Activated naive CD8-positive, alpha-beta T cell (primary cell): ENCODE data around the gene NPAS2.

Experiments used
- H3K27ac Mint-ChIP-seq: one replicate; pipeline ENCODE4 v1.8.0; 2021; ENCODE audit warnings: mixed read lengths
- H3K27me3 Mint-ChIP-seq: one replicate; pipeline ENCODE4 v1.8.0; 2021; ENCODE audit warnings: mixed read lengths
- H3K36me3 Mint-ChIP-seq: one replicate; pipeline ENCODE4 v1.8.0; 2021; ENCODE audit warnings: mixed read lengths
- H3K4me1 Mint-ChIP-seq: one replicate; pipeline ENCODE4 v1.8.0; 2021; ENCODE audit warnings: low read depth, mixed read lengths
- H3K4me3 Mint-ChIP-seq: one replicate; pipeline ENCODE4 v1.8.0; 2021; ENCODE audit warnings: mild to moderate bottlenecking, mixed read lengths
- H3K9me3 Mint-ChIP-seq: one replicate; pipeline ENCODE4 v1.8.0; 2021; ENCODE audit warnings: low read depth, mixed read lengths

The NPAS2 gene

DNA sequence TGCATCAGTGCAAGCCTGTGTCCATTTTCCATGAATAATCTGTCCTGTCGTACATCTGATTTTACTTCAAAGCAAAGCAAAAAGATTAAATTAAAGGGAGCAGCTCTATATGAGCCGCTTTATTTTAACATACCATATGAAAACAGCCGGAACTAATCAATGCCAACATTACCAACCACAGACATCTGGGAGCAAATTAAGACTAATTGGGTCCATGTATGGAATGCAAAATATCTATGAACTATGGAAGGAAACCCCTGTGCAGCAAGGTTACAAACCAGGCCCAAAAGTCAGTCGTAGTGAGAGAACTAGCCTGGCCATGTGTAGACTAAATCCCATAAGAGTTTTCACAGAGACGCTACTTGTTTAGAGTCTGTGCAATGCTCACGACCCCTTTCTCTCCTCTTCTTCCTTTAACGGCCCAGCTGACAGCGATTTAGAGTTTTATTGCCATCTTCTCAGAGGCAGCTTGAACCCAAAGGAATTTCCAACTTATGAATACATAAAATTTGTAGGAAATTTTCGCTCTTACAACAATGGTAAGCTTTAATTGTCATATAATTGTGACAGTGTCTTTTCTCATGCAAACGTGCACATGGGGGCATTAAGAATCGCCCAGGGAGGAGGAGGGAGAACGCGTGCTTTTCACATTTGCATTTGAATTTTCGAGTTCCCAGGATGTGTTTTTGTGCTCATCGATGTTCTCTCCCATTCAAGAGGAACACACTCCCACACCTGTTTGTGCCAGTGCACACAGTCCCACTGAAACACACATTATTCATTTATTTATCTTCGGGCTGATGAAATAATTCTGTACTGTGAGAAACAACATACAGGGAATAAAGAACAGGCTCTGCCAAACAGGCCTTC, 129.2 kb downstream of the NPAS2 start:
- H3K27me3 Mint-ChIP-seq, result no peaks in the 10 kb centered on the region
- no peak overlapping the region for H3K27ac Mint-ChIP-seq
- H3K4me3 Mint-ChIP-seq, result no peak overlapping the region
- peaks cover 4% of the 10 kb centered on the region for H3K36me3 Mint-ChIP-seq
- no peaks in the 10 kb centered on the region for H3K4me1 Mint-ChIP-seq
- H3K9me3 Mint-ChIP-seq, result no peaks in the 10 kb centered on the region

DNA sequence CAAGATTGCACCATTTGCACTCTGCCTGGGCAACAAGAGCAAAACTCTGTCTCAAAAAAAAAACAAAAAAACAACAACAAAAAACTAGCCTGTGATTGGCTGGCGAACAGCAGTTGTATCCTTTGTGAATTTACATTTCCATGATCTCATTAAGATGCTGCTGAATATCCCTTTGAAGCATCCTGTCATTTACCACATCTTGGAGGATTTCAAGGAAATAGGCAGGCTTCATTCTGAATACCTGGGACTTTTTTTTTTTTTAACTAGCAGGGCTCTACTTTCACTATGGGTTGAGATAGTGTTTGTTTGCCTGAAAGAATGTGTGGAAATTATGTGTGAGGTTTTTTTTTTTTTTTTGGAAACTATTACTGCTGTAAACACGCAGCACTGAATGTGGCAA, 132.6 kb downstream of the NPAS2 start:
- Mint-ChIP-seq H3K27me3 (no peaks in the 10 kb centered on the region), H3K4me3 (no peak overlapping the region), H3K27ac (no peak overlapping the region), H3K9me3 (no peaks in the 10 kb centered on the region), H3K4me1 (no peaks in the 10 kb centered on the region), H3K36me3 (peaks cover 6% of the 10 kb centered on the region)

DNA sequence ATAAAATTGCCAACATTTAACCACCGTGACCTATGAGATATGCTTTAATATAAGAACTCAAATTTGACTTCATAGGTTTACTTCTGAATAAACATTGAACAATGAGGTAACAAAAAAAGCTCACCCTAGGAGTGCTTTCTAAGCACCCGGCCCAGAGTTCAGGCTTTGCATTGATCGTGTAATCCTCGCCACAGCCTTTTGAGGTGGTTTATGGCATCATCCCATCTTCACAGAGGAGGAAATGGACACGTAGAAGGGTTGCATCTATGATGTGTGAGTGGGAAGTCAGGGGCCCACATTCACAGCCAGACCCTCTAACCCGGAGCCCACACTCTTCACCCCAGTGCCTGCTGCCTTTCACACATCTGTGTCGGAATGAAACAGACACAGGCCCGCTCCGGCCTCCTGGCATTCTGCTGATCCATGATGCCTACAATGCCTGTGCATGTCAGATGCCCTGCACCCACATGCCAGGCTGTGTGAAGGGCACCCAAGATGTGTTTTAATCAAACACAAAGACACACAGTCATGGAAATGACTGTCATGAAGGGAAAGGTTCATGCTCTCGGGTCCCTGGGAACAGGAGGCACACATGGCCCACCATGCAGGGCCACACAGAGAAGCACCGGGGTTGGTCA, 133.6 kb downstream of the NPAS2 start:
- Mint-ChIP-seq H3K4me1 (no peaks in the 10 kb centered on the region), H3K27ac (no peak overlapping the region), H3K27me3 (no peaks in the 10 kb centered on the region), H3K4me3 (no peak overlapping the region), H3K9me3 (no peaks in the 10 kb centered on the region), H3K36me3 (peaks cover 6% of the 10 kb centered on the region)

DNA sequence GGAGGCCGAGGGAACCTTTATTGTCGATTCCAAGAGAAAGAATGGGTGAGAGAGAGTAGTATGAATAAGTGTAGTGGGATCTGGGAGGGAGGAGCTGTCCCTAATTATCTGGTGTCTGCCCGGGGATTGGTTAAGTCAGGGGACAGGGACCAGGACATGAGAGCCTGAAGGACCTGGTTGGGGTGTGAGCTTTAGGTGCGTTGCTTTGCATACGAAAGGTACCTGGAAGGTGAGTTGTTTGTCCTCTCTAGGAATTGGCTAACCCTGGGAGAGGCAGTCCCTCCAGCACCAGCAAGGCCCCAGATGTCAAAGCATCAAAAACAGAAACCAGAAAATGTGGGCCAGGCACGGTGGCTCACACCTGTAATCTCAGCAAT, 134.1 kb downstream of the NPAS2 start:
- Mint-ChIP-seq H3K4me1 (no peaks in the 10 kb centered on the region), H3K9me3 (no peaks in the 10 kb centered on the region), H3K4me3 (no peak overlapping the region), H3K27me3 (no peaks in the 10 kb centered on the region), H3K27ac (no peak overlapping the region), H3K36me3 (peaks cover 6% of the 10 kb centered on the region)

DNA sequence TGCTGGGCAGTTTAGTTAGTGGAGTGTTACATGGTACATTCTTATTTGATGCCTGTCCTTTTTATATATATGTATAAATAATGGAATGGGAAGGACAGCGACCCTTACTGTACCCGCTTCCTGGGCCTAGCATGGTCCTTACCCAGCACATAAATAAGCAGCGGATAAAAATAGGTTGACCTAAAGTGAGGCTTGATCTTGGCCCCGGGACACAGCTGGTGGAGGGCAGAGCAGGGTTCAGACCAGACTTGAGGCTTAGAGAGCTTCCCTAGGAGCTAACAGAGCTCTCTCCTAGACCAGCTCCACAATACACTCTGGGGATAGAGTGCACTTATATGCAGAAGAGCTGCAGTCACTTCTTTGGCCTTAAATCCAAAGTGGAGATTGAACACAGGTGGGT, 135.3 kb downstream of the NPAS2 start:
- Mint-ChIP-seq H3K36me3 (peaks cover 6% of the 10 kb centered on the region), H3K27ac (no peak overlapping the region), H3K4me1 (no peaks in the 10 kb centered on the region), H3K4me3 (no peak overlapping the region), H3K9me3 (no peaks in the 10 kb centered on the region), H3K27me3 (no peaks in the 10 kb centered on the region)

DNA sequence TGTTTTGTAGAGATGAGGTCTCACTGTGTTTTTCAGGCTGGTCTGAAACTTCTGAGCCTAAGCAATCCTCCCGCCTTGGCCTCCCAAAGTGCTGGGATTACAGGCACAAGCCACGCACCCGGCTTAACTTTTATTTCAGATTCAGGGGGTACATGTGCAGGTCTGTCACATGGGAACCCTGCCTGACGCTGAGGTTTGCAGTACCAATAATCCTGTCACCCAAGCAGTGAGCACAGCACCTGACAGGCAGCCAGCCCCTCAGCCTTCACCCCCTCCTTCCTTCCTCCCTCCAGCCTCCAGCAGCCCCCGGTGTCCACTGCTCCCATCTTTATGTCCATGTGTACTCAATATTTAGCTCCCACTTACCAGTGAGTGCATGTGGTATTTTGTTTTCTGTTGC, 136.1 kb downstream of the NPAS2 start:
- Mint-ChIP-seq H3K27ac (no peak overlapping the region), H3K36me3 (peaks cover 5% of the 10 kb centered on the region), H3K27me3 (no peaks in the 10 kb centered on the region)

DNA sequence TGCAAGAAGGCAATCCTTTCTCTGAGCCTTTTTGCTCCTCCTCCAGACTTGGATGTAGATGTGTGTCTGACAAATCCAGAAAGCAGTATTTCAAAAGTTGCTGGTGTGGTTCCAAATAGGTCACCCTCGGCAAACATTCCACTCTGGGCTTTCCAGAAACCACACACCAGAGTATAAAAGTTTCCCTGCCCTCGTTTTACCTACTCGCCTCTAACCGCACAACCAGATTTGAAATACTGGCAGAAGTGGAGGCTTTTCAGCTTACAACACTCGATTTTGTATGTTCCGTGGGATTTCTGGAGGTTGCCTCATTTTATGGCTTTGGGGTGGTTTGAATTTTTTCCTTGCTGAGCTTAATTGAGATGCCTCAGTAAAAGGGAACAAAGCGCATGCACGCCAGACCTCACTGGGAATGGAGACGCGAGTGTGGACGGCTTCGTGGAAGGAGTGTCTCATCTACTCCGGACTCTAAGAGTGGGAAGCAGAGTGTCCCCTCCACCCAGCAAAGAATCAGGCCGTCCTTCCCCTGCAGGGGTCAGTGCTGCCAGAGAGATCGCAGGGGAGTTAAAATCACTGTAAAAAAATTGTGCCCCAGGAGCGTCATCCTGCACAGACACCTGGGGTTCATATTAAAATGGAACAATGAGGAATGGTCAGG, 138.2 kb downstream of the NPAS2 start:
- H3K36me3 Mint-ChIP-seq, result peaks cover 2% of the 10 kb centered on the region

More for the DNA sequence above, 136.1 kb downstream of the NPAS2 start:
- Mint-ChIP-seq H3K4me1 (no peaks in the 10 kb centered on the region), H3K4me3 (no peak overlapping the region), H3K9me3 (no peaks in the 10 kb centered on the region)

DNA sequence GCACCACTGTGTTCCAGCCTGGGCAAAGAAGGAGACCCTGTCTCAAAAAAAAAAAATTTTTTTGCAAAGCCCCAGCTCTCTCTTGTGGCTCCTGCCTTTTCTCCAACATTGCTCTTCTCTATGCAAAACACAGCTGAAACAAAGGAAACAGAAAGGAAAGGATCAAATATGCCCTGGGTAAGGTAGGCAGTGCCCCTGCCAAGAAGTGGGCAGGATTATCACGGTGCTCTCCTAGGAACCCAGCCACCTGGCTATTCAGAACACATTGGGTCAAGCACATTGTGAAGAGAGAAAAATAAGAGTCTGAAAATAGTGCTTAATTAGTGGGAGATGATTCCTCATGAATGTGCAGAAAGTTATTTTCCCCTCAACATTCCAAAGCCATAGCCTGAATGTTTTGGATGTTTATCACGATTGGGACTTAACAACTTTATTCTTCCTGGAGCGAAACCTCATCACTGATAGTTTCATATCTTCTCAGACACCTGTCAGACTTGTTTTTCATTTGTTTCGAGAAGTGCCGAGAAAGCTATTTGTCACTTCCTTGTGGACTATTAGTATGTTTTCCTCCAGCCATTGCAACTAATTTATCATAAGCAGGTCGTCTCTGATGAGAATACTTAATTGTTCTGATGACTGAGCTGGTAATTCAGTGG, 139.4 kb downstream of the NPAS2 start:
- no peak overlapping the region for H3K27ac Mint-ChIP-seq
- H3K27me3 Mint-ChIP-seq, result no peaks in the 10 kb centered on the region
- H3K4me3 Mint-ChIP-seq, result no peak overlapping the region
- H3K4me1 Mint-ChIP-seq, result peaks cover 6% of the 10 kb centered on the region
- H3K9me3 Mint-ChIP-seq, result no peaks in the 10 kb centered on the region
- peaks cover 2% of the 10 kb centered on the region for H3K36me3 Mint-ChIP-seq

More for the DNA sequence above, 138.2 kb downstream of the NPAS2 start:
- H3K9me3 Mint-ChIP-seq, result no peaks in the 10 kb centered on the region
- H3K27ac Mint-ChIP-seq, result no peak overlapping the region
- H3K4me1 Mint-ChIP-seq, result no peaks in the 10 kb centered on the region
- H3K27me3 Mint-ChIP-seq, result no peaks in the 10 kb centered on the region
- no peak overlapping the region for H3K4me3 Mint-ChIP-seq

DNA sequence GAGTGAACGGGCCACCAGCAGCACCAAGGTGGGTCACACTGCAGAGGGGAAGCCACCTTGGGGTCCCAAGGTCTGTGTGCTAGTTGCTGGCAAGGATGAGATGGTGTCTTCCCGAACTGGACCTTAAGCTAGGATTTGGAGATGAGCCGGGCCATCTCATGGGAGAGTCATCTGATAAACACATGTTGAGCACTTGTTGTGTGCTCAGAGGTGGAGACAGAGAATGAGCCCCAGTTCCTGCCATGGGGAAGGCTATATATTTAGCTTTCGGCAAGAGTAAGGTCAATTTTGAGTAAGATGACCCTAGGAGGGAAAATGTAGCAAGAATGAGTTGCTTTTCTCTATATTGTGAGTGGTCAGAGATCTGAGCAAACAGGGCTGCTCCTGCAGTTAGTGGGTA, 140.7 kb downstream of the NPAS2 start:
- peaks cover 2% of the 10 kb centered on the region for H3K36me3 Mint-ChIP-seq
- H3K4me3 Mint-ChIP-seq, result no peak overlapping the region
- peak overlapping the region; percentile 16 for H3K27ac Mint-ChIP-seq
- H3K9me3 Mint-ChIP-seq, result no peaks in the 10 kb centered on the region
- no peaks in the 10 kb centered on the region for H3K27me3 Mint-ChIP-seq
- H3K4me1 Mint-ChIP-seq, result peaks cover 6% of the 10 kb centered on the region

DNA sequence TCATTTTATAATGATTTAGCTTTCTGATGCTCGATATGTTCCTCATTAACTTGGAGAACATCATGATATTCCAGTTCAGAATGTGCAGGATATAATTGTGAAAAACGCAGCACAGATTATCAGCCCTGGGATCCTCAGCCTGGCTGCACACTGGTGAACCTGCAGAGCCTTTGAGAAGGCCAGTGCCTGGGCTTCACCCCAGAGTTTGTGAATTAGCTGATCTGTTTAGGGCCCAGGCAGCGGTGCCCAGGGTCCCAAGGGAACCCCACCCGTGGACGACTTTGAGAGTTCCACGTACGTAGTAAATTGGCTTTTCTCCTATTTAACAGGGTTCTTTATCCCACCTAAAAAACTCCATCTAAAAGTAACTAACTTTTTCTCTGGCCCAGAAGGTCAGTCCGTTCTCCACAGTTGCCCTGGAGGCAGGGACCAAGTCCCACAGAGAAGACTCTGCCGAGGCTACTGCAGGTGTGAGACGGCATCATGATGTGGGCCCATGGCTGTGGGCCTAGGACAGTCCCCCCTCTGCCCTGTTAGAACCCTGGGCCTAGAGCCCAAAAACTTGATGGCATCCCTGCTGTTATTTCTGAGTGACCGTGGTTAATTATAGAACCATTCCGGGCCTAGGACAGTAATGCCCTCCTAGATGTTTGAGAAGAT, 142.6 kb downstream of the NPAS2 start:
- peaks cover 6% of the 10 kb centered on the region for H3K4me1 Mint-ChIP-seq
- no peak overlapping the region for H3K27ac Mint-ChIP-seq
- H3K4me3 Mint-ChIP-seq, result no peak overlapping the region
- H3K36me3 Mint-ChIP-seq, result no peaks in the 10 kb centered on the region
- H3K9me3 Mint-ChIP-seq, result no peaks in the 10 kb centered on the region
- H3K27me3 Mint-ChIP-seq, result no peaks in the 10 kb centered on the region

DNA sequence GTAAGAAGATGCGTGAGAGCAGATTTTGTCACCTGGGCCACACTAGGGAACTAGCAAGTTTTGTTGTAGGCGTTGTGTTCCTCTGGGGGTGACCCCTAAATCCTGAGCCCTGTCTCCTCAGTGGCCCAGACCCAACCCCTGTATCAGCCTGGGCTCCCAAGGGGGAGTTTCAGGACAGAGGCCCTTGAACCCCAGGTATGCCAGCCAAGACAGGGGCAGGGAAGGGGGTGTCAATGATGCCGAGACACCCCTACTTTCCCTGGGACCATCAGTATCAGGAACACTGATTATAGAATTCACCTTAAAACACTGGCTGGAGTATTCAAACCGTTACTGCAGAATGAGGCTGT, 143.1 kb downstream of the NPAS2 start:
- no peaks in the 10 kb centered on the region for H3K27me3 Mint-ChIP-seq
- H3K36me3 Mint-ChIP-seq, result no peaks in the 10 kb centered on the region
- no peak overlapping the region for H3K27ac Mint-ChIP-seq
- no peaks in the 10 kb centered on the region for H3K9me3 Mint-ChIP-seq
- H3K4me3 Mint-ChIP-seq, result no peak overlapping the region
- H3K4me1 Mint-ChIP-seq, result peaks cover 6% of the 10 kb centered on the region

DNA sequence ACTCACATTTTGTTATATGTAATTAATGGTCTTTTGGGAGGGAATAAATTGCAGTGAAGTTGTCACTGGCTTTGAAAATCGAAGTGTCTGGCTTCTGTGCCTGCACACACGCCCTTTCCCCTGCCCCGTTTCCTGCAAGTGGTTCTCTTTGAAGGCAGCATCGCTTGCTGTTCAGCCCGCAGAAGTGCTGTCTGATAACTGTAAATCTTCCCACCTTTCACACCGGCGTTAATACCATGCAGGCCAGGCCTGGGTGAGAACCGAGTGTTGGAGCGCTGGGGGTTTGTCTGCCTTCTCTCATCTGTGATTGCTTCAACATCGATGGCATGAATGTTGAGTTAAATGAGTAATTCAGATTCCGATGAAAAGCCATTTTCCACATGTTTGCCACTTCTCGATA, 144.3 kb downstream of the NPAS2 start:
- Mint-ChIP-seq H3K4me1 (peaks cover 6% of the 10 kb centered on the region), H3K27ac (no peak overlapping the region)

DNA sequence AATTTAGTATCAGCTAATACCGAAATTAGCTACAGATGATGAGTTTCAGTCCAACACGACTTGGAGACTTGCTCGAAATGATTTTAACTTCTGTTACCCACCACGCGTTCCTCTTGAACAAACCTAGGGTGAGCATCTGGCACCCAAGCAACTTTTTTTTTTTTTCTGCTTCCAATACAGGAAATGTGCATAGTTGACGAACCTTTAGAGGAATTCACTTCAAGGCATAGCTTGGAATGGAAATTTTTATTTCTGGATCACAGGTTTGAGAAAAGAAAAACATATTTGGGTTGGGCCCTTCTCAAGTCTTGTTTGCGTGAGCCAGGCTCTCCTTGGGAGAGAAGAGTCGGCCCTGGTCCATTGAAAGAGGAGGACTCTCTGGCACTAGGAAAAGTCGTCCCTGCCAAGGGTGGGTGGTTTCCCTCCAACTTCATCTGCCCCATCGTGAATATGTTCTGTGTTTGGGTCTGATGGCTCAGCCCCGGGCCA, 144.8 kb downstream of the NPAS2 start:
- Mint-ChIP-seq H3K4me1 (peaks cover 6% of the 10 kb centered on the region), H3K4me3 (no peak overlapping the region), H3K27me3 (no peaks in the 10 kb centered on the region), H3K36me3 (peaks cover 2% of the 10 kb centered on the region), H3K27ac (no peak overlapping the region), H3K9me3 (no peaks in the 10 kb centered on the region)

More for the DNA sequence above, 144.3 kb downstream of the NPAS2 start:
- Mint-ChIP-seq H3K36me3 (no peaks in the 10 kb centered on the region), H3K4me3 (no peak overlapping the region), H3K27me3 (no peaks in the 10 kb centered on the region), H3K9me3 (no peaks in the 10 kb centered on the region)

DNA sequence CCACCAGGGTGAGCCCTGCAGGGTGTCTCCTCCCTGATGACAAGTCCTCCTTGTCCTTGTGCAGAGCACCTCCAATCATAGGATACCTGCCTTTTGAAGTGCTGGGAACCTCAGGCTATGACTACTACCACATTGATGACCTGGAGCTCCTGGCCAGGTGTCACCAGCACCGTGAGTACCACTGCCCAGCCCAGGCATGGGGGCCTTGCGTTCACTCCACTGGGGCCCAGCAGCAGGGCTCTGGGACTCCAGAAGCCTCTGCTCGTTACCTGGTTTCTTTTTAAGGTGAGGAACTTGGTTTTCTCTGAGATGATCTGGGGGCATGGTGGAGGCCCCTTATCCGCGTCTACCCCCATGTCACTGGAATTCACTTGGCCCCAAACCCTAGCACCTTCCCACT, 145.7 kb downstream of the NPAS2 start:
- peaks cover 3% of the 10 kb centered on the region for H3K36me3 Mint-ChIP-seq
- no peaks in the 10 kb centered on the region for H3K27me3 Mint-ChIP-seq
- peaks cover 6% of the 10 kb centered on the region for H3K4me1 Mint-ChIP-seq
- H3K9me3 Mint-ChIP-seq, result no peaks in the 10 kb centered on the region
- H3K4me3 Mint-ChIP-seq, result no peak overlapping the region
- no peak overlapping the region for H3K27ac Mint-ChIP-seq
